ENCODE data around the gene ACTMAP. TPM values are rescaled to one million over a fixed set of nuclear protein-coding genes. Genes with fewer than 3 reads are reported as not detected.

The ACTMAP gene
- total and polyA plus RNA-seq, 2 of the 8 experiments (the other 6 are each of a cell fraction or from before 2014, with no cell fraction given), result 24.1 to 26.5 TPM

DNA sequence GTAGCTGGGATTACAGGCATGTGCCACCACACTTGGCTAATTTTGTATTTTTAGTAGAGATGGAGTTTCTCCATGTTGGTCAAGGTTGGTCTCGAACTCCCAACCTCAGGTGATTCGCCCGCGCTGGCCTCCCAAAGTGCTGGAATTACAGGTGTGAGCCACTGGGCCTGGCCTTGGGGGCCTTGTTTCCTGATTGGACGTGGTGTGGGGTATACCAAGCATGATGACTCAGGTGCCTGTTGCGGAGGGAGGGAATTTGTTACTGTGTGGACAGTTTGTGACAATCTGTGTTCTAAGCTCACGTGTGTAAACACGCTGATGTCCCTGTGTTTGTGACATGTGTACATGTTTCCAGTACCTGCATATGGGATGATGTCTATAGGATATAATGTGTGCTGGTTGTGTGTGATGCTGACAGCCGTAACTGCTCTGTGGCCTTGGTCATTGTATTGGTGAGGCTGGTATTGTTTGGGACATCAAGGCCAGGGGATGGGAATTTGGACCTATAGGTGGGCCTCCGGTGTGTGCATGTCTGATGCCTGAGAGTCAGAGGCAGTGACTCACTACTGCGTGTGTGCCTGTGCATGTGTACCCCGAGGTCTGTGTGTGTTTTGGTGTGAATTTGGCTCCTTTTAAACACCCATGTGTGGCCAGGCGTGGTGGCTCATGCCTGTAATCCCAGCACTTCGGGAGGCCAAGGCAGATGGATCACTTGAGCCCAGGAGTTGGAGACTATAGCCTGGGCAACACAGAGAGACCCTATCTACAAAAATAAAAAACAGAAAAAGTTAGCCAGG is 47.1 kb upstream of the ACTMAP start (continued):
- TF ChIP-seq USF2 (IDR thresholded peaks at IDR 0.05; ENCODE audit: low read length) (no peak), EZH2 (IDR thresholded peaks at IDR 0.05; ENCODE audit: low read depth, low read length, severe bottlenecking) (no peak), TBP (IDR thresholded peaks at IDR 0.05; ENCODE audit: low read depth, low read length) (no peak), SIN3A (conservative IDR thresholded peaks at IDR 0.05 in 1 of 2, IDR thresholded peaks at IDR 0.05 in 1 of 2; ENCODE audit: low read depth in 1 of 2, low read length in 2 of 2) (no peak), NRF1 (IDR thresholded peaks at IDR 0.05; ENCODE audit: low read depth, low read length) (no peak), ATF3 (IDR thresholded peaks at IDR 0.05; ENCODE audit: insufficient read depth, low read depth, low read length) (no peak), RAD21 (IDR thresholded peaks at IDR 0.05 in 1 of 2, conservative IDR thresholded peaks at IDR 0.05 in 1 of 2; ENCODE audit: low read depth in 2 of 2, low read length in 2 of 2) (no peak)

All from H1 (cell line).